H9 (cell line): Measurements from ENCODE around the gene PGPEP1. TPM values are rescaled to one million over a fixed set of nuclear protein-coding genes. Genes with fewer than 3 reads are reported as not detected.

Experiments used
- DNase-seq: peaks from one replicate; pipeline ENCODE4 v3.0.0-alpha.2; 2017
- H2AFZ ChIP-seq: one replicate; pipeline ENCODE4 v1.6.1; 2013; ENCODE audit warnings: mild to moderate bottlenecking, low read length, control low read depth, moderate library complexity
- H2AK5ac ChIP-seq: 2 replicates; pipeline ENCODE4 v1.6.1; 2013; ENCODE audit warnings: low read length, control low read depth, mixed read lengths; ENCODE audit not compliant: insufficient read length
- H2BK120ac ChIP-seq: one replicate; pipeline ENCODE4 v1.6.1; 2013; ENCODE audit warnings: low read depth, mild to moderate bottlenecking, low read length, control low read depth, inconsistent platforms; ENCODE audit not compliant: poor library complexity, severe bottlenecking
- H2BK12ac ChIP-seq: 2 replicates; pipeline ENCODE4 v1.6.1; 2013; ENCODE audit warnings: low read length, control low read depth, mixed read lengths, low read depth; ENCODE audit not compliant: insufficient read length
- H2BK15ac ChIP-seq: 2 replicates; pipeline ENCODE4 v1.6.1; 2013; ENCODE audit warnings: low read depth, low read length, control low read depth
- H2BK20ac ChIP-seq: one replicate; pipeline ENCODE4 v1.6.1; 2013; ENCODE audit warnings: low read depth, mild to moderate bottlenecking, low read length, control low read depth, inconsistent platforms; ENCODE audit not compliant: poor library complexity, severe bottlenecking
- H2BK5ac ChIP-seq: 2 replicates; pipeline ENCODE4 v1.6.1; 2013; ENCODE audit warnings: low read length, control low read depth, mixed read lengths; ENCODE audit not compliant: insufficient read length
- H3K14ac ChIP-seq: 2 replicates; pipeline ENCODE4 v1.6.1; 2013; ENCODE audit warnings: low read length, control low read depth; ENCODE audit not compliant: insufficient read depth
- H3K18ac ChIP-seq: 2 replicates; pipeline ENCODE4 v1.6.1; 2013; ENCODE audit warnings: low read depth, mild to moderate bottlenecking, mixed read lengths, low read length, control low read depth; ENCODE audit not compliant: insufficient read length
- H3K23ac ChIP-seq: 2 replicates; pipeline ENCODE4 v1.6.1; 2013; ENCODE audit warnings: low read length, control low read depth, mixed read lengths, low read depth; ENCODE audit not compliant: insufficient read length
- H3K23me2 ChIP-seq: 2 replicates; pipeline ENCODE4 v1.6.1; 2013; ENCODE audit warnings: low read depth, mild to moderate bottlenecking, mixed read lengths, low read length, control low read depth; ENCODE audit not compliant: insufficient read length, poor library complexity, severe bottlenecking
- H3K27ac ChIP-seq: 2 replicates; pipeline ENCODE4 v1.5.1; 2013; ENCODE audit warnings: low read length, control low read depth, mixed read lengths, low read depth; ENCODE audit not compliant: insufficient read length
- H3K27me3 ChIP-seq: 2 replicates; pipeline ENCODE4 v1.6.1; 2013; ENCODE audit warnings: low read length, control low read depth, inconsistent platforms; ENCODE audit not compliant: insufficient read depth
- H3K4ac ChIP-seq: 2 replicates; pipeline ENCODE4 v1.6.1; 2013; ENCODE audit warnings: low read depth, mild to moderate bottlenecking, control low read depth, inconsistent platforms, low read length, moderate library complexity
- H3K4me1 ChIP-seq: 2 replicates; pipeline ENCODE4 v1.6.1; 2013; ENCODE audit warnings: low read length, control low read depth, inconsistent platforms; ENCODE audit not compliant: insufficient read depth
- H3K4me2 ChIP-seq: 2 replicates; pipeline ENCODE4 v1.6.1; 2013; ENCODE audit warnings: low read length, control low read depth, mixed read lengths; ENCODE audit not compliant: insufficient read length, insufficient read depth
- H3K56ac ChIP-seq: 2 replicates; pipeline ENCODE4 v1.6.1; 2013; ENCODE audit warnings: low read depth, mild to moderate bottlenecking, mixed read lengths, low read length, control low read depth; ENCODE audit not compliant: insufficient read length
- H3K79me1 ChIP-seq: 2 replicates; pipeline ENCODE4 v1.6.1; 2013; ENCODE audit warnings: low read depth, mild to moderate bottlenecking, moderate library complexity, low read length, control low read depth, inconsistent platforms; ENCODE audit not compliant: insufficient read depth, poor library complexity, severe bottlenecking
- H3K79me2 ChIP-seq: 2 replicates; pipeline ENCODE4 v1.6.1; 2013; ENCODE audit warnings: low read length, control low read depth, inconsistent platforms; ENCODE audit not compliant: insufficient read depth
- H3K9ac ChIP-seq: 2 replicates; pipeline ENCODE4 v1.6.1; 2013; ENCODE audit warnings: low read length, control low read depth, mixed read lengths; ENCODE audit not compliant: insufficient read length; ENCODE audit errors: extremely low read depth
- H3K9me3 ChIP-seq: one replicate; pipeline ENCODE4 v1.6.1; 2013; ENCODE audit warnings: low read depth, low read length, inconsistent platforms; ENCODE audit not compliant: control insufficient read depth
- H3T11ph ChIP-seq: one replicate; pipeline ENCODE4 v1.6.1; 2013; ENCODE audit warnings: mild to moderate bottlenecking, low read length, control low read depth, inconsistent platforms
- H4K20me1 ChIP-seq: one replicate; pipeline ENCODE4 v1.6.1; 2013; ENCODE audit not compliant: control insufficient read depth, insufficient read length, insufficient read depth
- H4K5ac ChIP-seq: 2 replicates; pipeline ENCODE4 v1.6.1; 2013; ENCODE audit warnings: low read depth, mild to moderate bottlenecking, mixed read lengths, low read length, control low read depth; ENCODE audit not compliant: insufficient read length
- H4K8ac ChIP-seq: replicated peaks from 2 replicates; pipeline ENCODE4 v1.6.1; 2013; ENCODE audit warnings: low read length, control low read depth, mixed read lengths, low read depth; ENCODE audit not compliant: insufficient read length
- H4K91ac ChIP-seq: 2 replicates; pipeline ENCODE4 v1.6.1; 2013; ENCODE audit warnings: low read depth, mild to moderate bottlenecking, moderate library complexity, mixed read lengths, low read length, control low read depth; ENCODE audit not compliant: insufficient read length
- H3K27ac Mint-ChIP-seq, 3 experiments: 2 replicates in 2 of 3; 3 replicates in 1 of 3; pipeline ENCODE4 v1.8.0; 2020 to 2021; ENCODE audit warnings: mixed read lengths in 3 of 3, mild to moderate bottlenecking in 1 of 3, moderate library complexity in 1 of 3
- H3K27me3 Mint-ChIP-seq: 2 replicates; pipeline ENCODE4 v1.8.0; 2021; ENCODE audit warnings: low read depth, mild to moderate bottlenecking, moderate library complexity, mixed read lengths
- H3K36me3 Mint-ChIP-seq, 3 experiments: 2 replicates in 2 of 3; 3 replicates in 1 of 3; pipeline ENCODE4 v1.8.0; 2020 to 2021; ENCODE audit warnings: low read depth in 3 of 3, mixed read lengths in 3 of 3; ENCODE audit not compliant: insufficient read depth in 1 of 3
- H3K4me1 Mint-ChIP-seq, 2 experiments: 2 replicates each; pipeline ENCODE4 v1.8.0; 2020; ENCODE audit warnings: mixed read lengths in 2 of 2
- H3K4me3 Mint-ChIP-seq, 2 experiments: 2 replicates in 1 of 2; 3 replicates in 1 of 2; pipeline ENCODE4 v1.8.0; 2020 to 2021; ENCODE audit warnings: mild to moderate bottlenecking in 2 of 2, mixed read lengths in 2 of 2, moderate library complexity in 1 of 2
- H3K9me3 Mint-ChIP-seq, 2 experiments: 2 replicates in 1 of 2; 3 replicates in 1 of 2; pipeline ENCODE4 v1.8.0; 2020; ENCODE audit warnings: mild to moderate bottlenecking in 2 of 2, mixed read lengths in 2 of 2, moderate library complexity in 1 of 2
- CTCF ChIP-seq: fragments of 200-600 bp; sonication (generic); conservative IDR thresholded peaks from 3 replicates; pipeline ENCODE4 v1.8.0; 2021; ENCODE audit warnings: antibody characterized with exemption, mild to moderate bottlenecking
- WGBS: extraction: QIAGEN DNeasy Blood & Tissue Kit; methylation state at CpG from one replicate; pipeline ENCODE4 v1.1.7; 2013; ENCODE audit warnings: missing lambda C conversion rate, low lambda C conversion rate, mixed read lengths; ENCODE audit not compliant: insufficient read length; ENCODE audit errors: extremely low coverage; 5-methylcytosine and 5-hydroxymethylcytosine counted together
- total RNA-seq: library from RNA; stranded (reverse); gene quantifications from 2 replicates; pipeline ENCODE4 v1.2.1, GENCODE V29; 2021

The PGPEP1 gene
- total RNA-seq, 1 experiment from 2014 or later: 64.8 TPM

GRCh38 chr19:18294467-18294864, 45.9 kb upstream of the PGPEP1 start:
- Mint-ChIP-seq H3K9me3 (no peaks in the 10 kb centered on the region; a peak in 2 of 5 replicates), H3K4me1 (peaks cover 31 to 40% of the 10 kb centered on the region in 2 experiments), H3K4me3 (no peak overlapping the region; a peak in 1 of 5 replicates), H3K27ac (peak overlapping the region; percentile 51 to 60 (median 53); a peak in 5 of 7 replicates), H3K36me3 (no peaks in the 10 kb centered on the region; a peak in 2 of 7 replicates), H3K27me3 (peaks cover 5% of the 10 kb centered on the region)
- Histone ChIP-seq H3K18ac (no peak overlapping the region), H3K23me2 (peaks cover 9% of the 10 kb centered on the region), H4K5ac (no peak overlapping the region), H2BK120ac (no peak overlapping the region), H2AK5ac (no peak overlapping the region), H2BK5ac (no peak overlapping the region), H4K20me1 (no peaks in the 10 kb centered on the region), H3K79me1 (no peaks in the 10 kb centered on the region), H2BK12ac (no peak overlapping the region), H3K4ac (no peak overlapping the region), H3K9me3 (no peaks in the 10 kb centered on the region), H3K56ac (no peak overlapping the region), H4K91ac (no peak overlapping the region), H3K4me2 (no peak overlapping the region), H3K79me2 (no peaks in the 10 kb centered on the region; the same call in 1 of the 2 replicates), H2AFZ (no peak overlapping the region), H3K14ac (no peak overlapping the region), H3K4me1 (peaks cover 5% of the 10 kb centered on the region; the same call in 1 of the 2 replicates), H3K9ac (no peak overlapping the region), H3K27me3 (no peaks in the 10 kb centered on the region), H2BK20ac (no peak overlapping the region), H3T11ph (no peak overlapping the region), H3K23ac (no peak overlapping the region), H4K8ac (no peak overlapping the region), H3K27ac (no peak overlapping the region), H2BK15ac (no peak overlapping the region)
- no CpG with 5 or more reads among the region's 9 CpGs for WGBS
- no peak for TF ChIP-seq CTCF
- peak; percentile 64 for DNase-seq
